Endothelial cell of umbilical vein (primary cell): ENCODE results near the gene PFN3. TPM values are rescaled to one million over a fixed set of nuclear protein-coding genes. Genes with fewer than 3 reads are reported as not detected.

Experiments
- BruUV-seq: library from RNA; stranded (reverse); fragments of 400-500 nt; replicated peaks from 2 replicates; lab custom pipeline; 2021; lab: Mats Ljungman, UMichigan
- CTCF ChIA-PET: fragments of 300-600, 350-600 bp; sonication (Branson Sonifier 250); formaldehyde crosslinking; loops from one replicate; lab custom pipeline; 2021; ENCODE audit warnings: antibody characterized with exemption, inconsistent platforms; lab: Charles Lee
- POLR2A ChIA-PET: fragments of 300-600, 350-600 bp; sonication (Branson Sonifier 250); formaldehyde crosslinking; loops from one replicate; lab custom pipeline; 2021; ENCODE audit warnings: antibody characterized with exemption, inconsistent platforms; lab: Charles Lee
- DNase-seq: peaks from one replicate; pipeline ENCODE4 v3.0.0-alpha.2; 2011; ENCODE audit warnings: low read depth, low spot score
- FAIRE-seq: peaks from 2 replicates; lab custom pipeline; 2011; peaks lifted over from hg19 to GRCh38; lab: Jason Lieb, UNC
- H2AFZ ChIP-seq: 2 replicates; pipeline ENCODE4 v1.6.0; 2012; ENCODE audit warnings: low read depth, low read length, control low read depth, inconsistent platforms
- H3K27ac ChIP-seq: 2 replicates; pipeline ENCODE4 v1.5.1; 2011; ENCODE audit warnings: low read depth, mild to moderate bottlenecking, control low read depth, low read length, moderate library complexity; ENCODE audit not compliant: insufficient read depth
- H3K27me3 ChIP-seq, 2 experiments: 2 replicates each; pipeline versions ENCODE4 v1.6.0 to v1.6.1; 2011; ENCODE audit warnings: low read length in 2 of 2, mixed read lengths in 1 of 2; ENCODE audit not compliant: control insufficient read depth in 2 of 2, insufficient read depth in 2 of 2
- H3K36me3 ChIP-seq, 2 experiments: 2 replicates in 1 of 2; 3 replicates in 1 of 2; pipeline ENCODE4 v1.5.1; 2011; ENCODE audit warnings: low read length in 2 of 2, mild to moderate bottlenecking in 1 of 2, moderate library complexity in 1 of 2; ENCODE audit not compliant: control insufficient read depth in 2 of 2, insufficient read depth in 2 of 2; ENCODE audit errors: extremely low read depth in 1 of 2
- H3K4me1 ChIP-seq: 3 replicates; pipeline ENCODE4 v1.5.1; 2011; ENCODE audit warnings: mild to moderate bottlenecking, low read length; ENCODE audit not compliant: control insufficient read depth, insufficient read depth; ENCODE audit errors: extremely low read depth
- H3K4me2 ChIP-seq: 2 replicates; pipeline ENCODE4 v1.6.1; 2011; ENCODE audit warnings: low read length, control low read depth, mixed read lengths; ENCODE audit not compliant: insufficient read depth
- H3K4me3 ChIP-seq, 3 experiments: fragments of 200-600 bp in 1 of 3; sonication (generic), shearing (Covaris generic) in 1 of 3; replicated peaks in 1 of 3; 2 replicates each; pipeline ENCODE4 v1.5.1; 2011 to 2016; ENCODE audit warnings: control low read depth in 3 of 3, low read length in 3 of 3, mild to moderate bottlenecking in 2 of 3, inconsistent platforms in 1 of 3, low read depth in 1 of 3, moderate library complexity in 1 of 3; ENCODE audit not compliant: insufficient read depth in 1 of 3
- H3K79me2 ChIP-seq: 2 replicates; pipeline ENCODE4 v1.6.0; 2012; ENCODE audit warnings: low read length, inconsistent platforms; ENCODE audit not compliant: control insufficient read depth, insufficient read depth
- H3K9ac ChIP-seq: replicated peaks from 2 replicates; pipeline ENCODE3; 2011; ENCODE audit warnings: low read length, control low read depth; ENCODE audit not compliant: insufficient read depth; ENCODE audit errors: extremely low read depth
- H3K9me1 ChIP-seq: replicated peaks from 3 replicates; pipeline ENCODE4 v1.6.0; 2011; ENCODE audit warnings: mild to moderate bottlenecking, low read length; ENCODE audit not compliant: control insufficient read depth, insufficient read depth; ENCODE audit errors: extremely low read depth
- H3K9me3 ChIP-seq: replicated peaks from 2 replicates; pipeline ENCODE4 v1.5.1; 2012; ENCODE audit warnings: low read length, inconsistent platforms; ENCODE audit not compliant: control insufficient read depth, insufficient read depth
- H4K20me1 ChIP-seq: replicated peaks from 2 replicates; pipeline ENCODE3; 2011; ENCODE audit warnings: mild to moderate bottlenecking, low read length; ENCODE audit not compliant: control insufficient read depth, insufficient read depth; ENCODE audit errors: extremely low read depth
- EZH2 ChIP-seq: IDR thresholded peaks from 2 replicates; pipeline ENCODE4 v1.6.1; 2012; ENCODE audit warnings: borderline replicate concordance, low read depth, mild to moderate bottlenecking, moderate library complexity, low read length, inconsistent platforms; ENCODE audit not compliant: severe bottlenecking
- FOS ChIP-seq: IDR thresholded peaks from 2 replicates; pipeline ENCODE4 v1.6.1; 2011; ENCODE audit warnings: mild to moderate bottlenecking, low read length, moderate library complexity, borderline replicate concordance; ENCODE audit not compliant: insufficient read depth
- GATA2 ChIP-seq: IDR thresholded peaks from 2 replicates; pipeline ENCODE4 v1.7.0; 2011; ENCODE audit warnings: low read depth, mild to moderate bottlenecking, moderate library complexity, mixed read lengths, low read length; ENCODE audit not compliant: insufficient read length, insufficient read depth
- JUN ChIP-seq: IDR thresholded peaks from 2 replicates; pipeline ENCODE4 v1.6.1; 2011; ENCODE audit warnings: borderline replicate concordance, low read depth; ENCODE audit not compliant: insufficient read length, insufficient read depth
- MYC ChIP-seq: IDR thresholded peaks from one replicate; pipeline ENCODE4 v1.6.1; 2011; ENCODE audit warnings: mild to moderate bottlenecking, low read depth, low read length
- POLR2A ChIP-seq: IDR thresholded peaks from 2 replicates; pipeline ENCODE4 v1.6.1; 2012; ENCODE audit warnings: low read depth, mild to moderate bottlenecking, control low read depth, low read length
- POLR2AphosphoS5 ChIP-seq: IDR thresholded peaks from 2 replicates; pipeline ENCODE4 v1.6.1; 2012; ENCODE audit warnings: low read depth, mild to moderate bottlenecking, control low read depth, low read length, moderate library complexity; ENCODE audit not compliant: insufficient read depth
- dilution Hi-C: fragments of 300-500 bp; cut with MboI; formaldehyde crosslinking; loops from one replicate; pipeline ENCODE4 v1.15.0; 2019; ENCODE audit warnings: low sequenced_read_pairs; ENCODE audit not compliant: extremely low pct_ligation_motif_present
- intact Hi-C: fragments of 100-400 bp; cut with micrococcal nuclease; formaldehyde crosslinking; loops from one replicate; pipeline ENCODE4 v1.10.0; 2022
- polyA plus RNA-seq, 4 experiments: library from polyadenylated mRNA; depleted of rRNA in 3 of 4; stranded (reverse) in 3 of 4; unstranded in 1 of 4; fragments of >200 nt; gene quantifications; 2 replicates each; pipeline versions ENCODE4 v1.2.1 to v1.2.3, GENCODE V29; 2011 to 2012; ENCODE audit warnings: missing spikeins in 1 of 4
- total RNA-seq: library from RNA; stranded (reverse); gene quantifications from 2 replicates; pipeline ENCODE4 v1.2.3, GENCODE V29; 2021
- TF ChIP-seq, protein P1 (sequence below), 2 donors: IDR thresholded peaks; 1 replicate in 1 of 2; 2 replicates in 1 of 2; pipeline ENCODE4 v1.5.1; 2011; ENCODE audit warnings: low read length in 2 of 2, mild to moderate bottlenecking in 2 of 2, moderate library complexity in 2 of 2, control low read depth in 1 of 2, inconsistent platforms in 1 of 2, low read depth in 1 of 2; ENCODE audit not compliant: insufficient read depth in 1 of 2; ENCODE audit errors: extremely low read depth in 1 of 2
- TF ChIP-seq, protein P2 (sequence below): IDR thresholded peaks from 2 replicates; pipeline ENCODE4 v1.6.1; 2011; ENCODE audit not compliant: insufficient read depth, insufficient read length

PFN3 gene
- total and polyA plus RNA-seq, 2 donors (not counting 3 experiments of a cell fraction or from before 2014, with no cell fraction given), result not detected

DNA sequence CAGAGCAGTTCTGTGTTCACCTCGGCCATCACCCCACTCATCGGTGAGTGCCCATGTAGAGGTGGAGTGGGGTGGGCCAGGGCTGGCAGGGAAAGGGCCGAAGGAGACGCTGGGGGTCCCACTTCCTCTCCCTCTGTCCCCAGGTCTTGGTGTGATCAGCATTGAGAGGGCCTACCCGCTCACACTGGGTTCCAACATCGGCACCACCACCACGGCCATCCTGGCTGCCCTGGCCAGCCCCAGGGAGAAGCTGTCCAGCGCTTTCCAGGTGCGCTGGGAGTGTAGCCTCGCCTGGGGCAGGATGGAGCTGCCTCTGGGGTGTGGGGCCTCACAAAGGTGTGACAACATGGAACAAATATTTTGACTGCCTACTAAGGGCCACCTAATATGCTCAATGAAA is 3.7 kb downstream of the PFN3 start:
- Histone ChIP-seq H3K9ac (no peak overlapping the region), H3K36me3 (no peaks in the 10 kb centered on the region), H3K9me1 (no peaks in the 10 kb centered on the region), H4K20me1 (no peaks in the 10 kb centered on the region), H3K4me2 (no peak overlapping the region), H3K27ac (no peak overlapping the region), H3K4me1 (no peaks in the 10 kb centered on the region), H3K79me2 (no peaks in the 10 kb centered on the region), H2AFZ (no peak overlapping the region), H3K27me3 (peaks cover 19 to 24% of the 10 kb centered on the region in 2 experiments), H3K4me3 (no peak overlapping the region), H3K9me3 (no peaks in the 10 kb centered on the region)
- dilution Hi-C loops, result no loop called here
- no peak for TF ChIP-seq FOS
- no peak for TF ChIP-seq JUN
- TF ChIP-seq POLR2A, result no peak
- no peak for TF ChIP-seq EZH2
- TF ChIP-seq, protein P1, sequence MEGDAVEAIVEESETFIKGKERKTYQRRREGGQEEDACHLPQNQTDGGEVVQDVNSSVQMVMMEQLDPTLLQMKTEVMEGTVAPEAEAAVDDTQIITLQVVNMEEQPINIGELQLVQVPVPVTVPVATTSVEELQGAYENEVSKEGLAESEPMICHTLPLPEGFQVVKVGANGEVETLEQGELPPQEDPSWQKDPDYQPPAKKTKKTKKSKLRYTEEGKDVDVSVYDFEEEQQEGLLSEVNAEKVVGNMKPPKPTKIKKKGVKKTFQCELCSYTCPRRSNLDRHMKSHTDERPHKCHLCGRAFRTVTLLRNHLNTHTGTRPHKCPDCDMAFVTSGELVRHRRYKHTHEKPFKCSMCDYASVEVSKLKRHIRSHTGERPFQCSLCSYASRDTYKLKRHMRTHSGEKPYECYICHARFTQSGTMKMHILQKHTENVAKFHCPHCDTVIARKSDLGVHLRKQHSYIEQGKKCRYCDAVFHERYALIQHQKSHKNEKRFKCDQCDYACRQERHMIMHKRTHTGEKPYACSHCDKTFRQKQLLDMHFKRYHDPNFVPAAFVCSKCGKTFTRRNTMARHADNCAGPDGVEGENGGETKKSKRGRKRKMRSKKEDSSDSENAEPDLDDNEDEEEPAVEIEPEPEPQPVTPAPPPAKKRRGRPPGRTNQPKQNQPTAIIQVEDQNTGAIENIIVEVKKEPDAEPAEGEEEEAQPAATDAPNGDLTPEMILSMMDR (IDR thresholded peaks at IDR 0.05; ENCODE audit: extremely low read depth in 1 of 2, insufficient read depth in 1 of 2, low read depth in 1 of 2, low read length in 2 of 2), result no peak
- TF ChIP-seq MYC, result no peak
- no peak for TF ChIP-seq POLR2AphosphoS5
- TF ChIP-seq, protein P2, sequence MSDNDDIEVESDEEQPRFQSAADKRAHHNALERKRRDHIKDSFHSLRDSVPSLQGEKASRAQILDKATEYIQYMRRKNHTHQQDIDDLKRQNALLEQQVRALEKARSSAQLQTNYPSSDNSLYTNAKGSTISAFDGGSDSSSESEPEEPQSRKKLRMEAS, result no peak
- no peak for TF ChIP-seq GATA2
- POLR2A ChIA-PET, result no interaction called here
- DNase-seq (no peak), FAIRE-seq (no peak)
- CTCF ChIA-PET, result interaction anchor here (1.0 to 1.9 kb wide), 2 partner anchors 58 to 105 kb away, joined by 3 to 6 read pairs; no protein-coding TSS in a partner anchor
- no TSS peak for BruUV-seq
- intact Hi-C loops, result no loop called here
